K562 (cell line): ENCODE data around the gene ZSCAN32. TPM values are rescaled to one million over a fixed set of nuclear protein-coding genes. Genes with fewer than 3 reads are reported as not detected.

Experiments
- ATF1 ChIP-seq, 2 experiments: fragments of 450-650 bp in 1 of 2; IDR thresholded peaks; 2 replicates each; pipeline ENCODE4 v1.6.1; 2016; ENCODE audit warnings: missing compliant biosample characterization in 1 of 2, missing genetic modification characterization in 1 of 2
- CHD1 ChIP-seq: fragments of 200-600 bp; sonication (generic); IDR thresholded peaks from one replicate; pipeline ENCODE4 v1.6.1; 2012; ENCODE audit warnings: mild to moderate bottlenecking, moderate library complexity, low read length, inconsistent platforms
- EP300 ChIP-seq: IDR thresholded peaks from 2 replicates; pipeline ENCODE4 v1.6.1; 2012; ENCODE audit warnings: low read length, improper control_type of control experiment
- ILK ChIP-seq: fragments of 450-650 bp; IDR thresholded peaks from 2 replicates; pipeline ENCODE4 v1.6.1; 2016; ENCODE audit warnings: missing genetic modification characterization, low read depth, mild to moderate bottlenecking, missing compliant biosample characterization, moderate library complexity, borderline replicate concordance
- L3MBTL2 ChIP-seq: fragments of 450-650 bp; IDR thresholded peaks from 2 replicates; pipeline ENCODE4 v1.6.1; 2016; ENCODE audit warnings: mild to moderate bottlenecking, moderate library complexity
- NBN ChIP-seq: fragments of 450-650 bp; IDR thresholded peaks from 2 replicates; pipeline ENCODE4 v1.6.1; 2016; ENCODE audit warnings: low read depth, mild to moderate bottlenecking
- NCOR1 ChIP-seq: fragments of 450-650 bp; IDR thresholded peaks from 2 replicates; pipeline ENCODE4 v1.6.1; 2016; ENCODE audit warnings: mild to moderate bottlenecking, moderate library complexity
- RBFOX2 ChIP-seq: fragments of 200-400 bp; formaldehyde crosslinking; IDR thresholded peaks from 2 replicates; pipeline ENCODE4 v1.6.1; 2017; ENCODE audit warnings: low read depth, mild to moderate bottlenecking, low read length, moderate library complexity
- STAT5B ChIP-seq: fragments of 250-450 bp; sonication (Bioruptor Pico); IDR thresholded peaks from 2 replicates; pipeline ENCODE4 v1.8.0; 2021; ENCODE audit warnings: mild to moderate bottlenecking, inconsistent platforms
- THRB ChIP-seq: fragments of 450-650 bp; formaldehyde crosslinking; conservative IDR thresholded peaks from 2 replicates; pipeline ENCODE4 v1.4.0; 2022; ENCODE audit warnings: mild to moderate bottlenecking, missing genetic modification characterization
- ZHX1 ChIP-seq: fragments of 150-350 bp; conservative IDR thresholded peaks from 2 replicates; pipeline ENCODE4 v1.6.1; 2014; ENCODE audit warnings: low read length
- polyA plus RNA-seq, 8 experiments: library from polyadenylated mRNA; depleted of rRNA in 4 of 8; stranded (reverse) in 5 of 8; unstranded in 3 of 8; fragments of >200 nt; fragmentation: Nextera tagmentation in 2 of 8; fragmentation: Illumina TruSeq in 1 of 8; extraction: Ambion mirVana in 2 of 8; extraction: Trizol in 1 of 8; gene quantifications; 2 replicates each; pipeline versions ENCODE4 v1.2.1 to v1.2.3, GENCODE V29; 2011 to 2014; ENCODE audit warnings: inconsistent platforms in 1 of 8, missing spikeins in 1 of 8
- total RNA-seq, 7 experiments: library from RNA; depleted of rRNA in 6 of 7; stranded (reverse); fragments of >200 nt in 6 of 7; fragmentation: Illumina TruSeq in 2 of 7; extraction: Trizol in 2 of 7; gene quantifications; 2 replicates each; pipeline versions ENCODE4 v1.2.1 to v1.2.3, GENCODE V29; 2011 to 2021; ENCODE audit warnings: low replicate concordance in 1 of 7
- TF ChIP-seq, protein P1 (sequence below), 2 experiments: fragments of 450-650 bp; formaldehyde crosslinking in 1 of 2; IDR thresholded peaks; 2 replicates each; pipeline versions ENCODE4 v1.4.0 to v1.6.1; 2014 to 2020; ENCODE audit warnings: mild to moderate bottlenecking in 2 of 2, borderline replicate concordance in 1 of 2, low read depth in 1 of 2
- TF ChIP-seq, protein P2 (sequence below): sonication (generic); formaldehyde crosslinking; IDR thresholded peaks from 2 replicates; pipeline ENCODE4 v1.8.0; 2022; ENCODE audit warnings: missing genetic modification reagents, mild to moderate bottlenecking, borderline replicate concordance

Gene ZSCAN32
- total and polyA plus RNA-seq, 9 of the 15 experiments (the other 6 are each of a cell fraction or from before 2014, with no cell fraction given) = 16.0 to 29.4 (median 19.2) TPM

DNA sequence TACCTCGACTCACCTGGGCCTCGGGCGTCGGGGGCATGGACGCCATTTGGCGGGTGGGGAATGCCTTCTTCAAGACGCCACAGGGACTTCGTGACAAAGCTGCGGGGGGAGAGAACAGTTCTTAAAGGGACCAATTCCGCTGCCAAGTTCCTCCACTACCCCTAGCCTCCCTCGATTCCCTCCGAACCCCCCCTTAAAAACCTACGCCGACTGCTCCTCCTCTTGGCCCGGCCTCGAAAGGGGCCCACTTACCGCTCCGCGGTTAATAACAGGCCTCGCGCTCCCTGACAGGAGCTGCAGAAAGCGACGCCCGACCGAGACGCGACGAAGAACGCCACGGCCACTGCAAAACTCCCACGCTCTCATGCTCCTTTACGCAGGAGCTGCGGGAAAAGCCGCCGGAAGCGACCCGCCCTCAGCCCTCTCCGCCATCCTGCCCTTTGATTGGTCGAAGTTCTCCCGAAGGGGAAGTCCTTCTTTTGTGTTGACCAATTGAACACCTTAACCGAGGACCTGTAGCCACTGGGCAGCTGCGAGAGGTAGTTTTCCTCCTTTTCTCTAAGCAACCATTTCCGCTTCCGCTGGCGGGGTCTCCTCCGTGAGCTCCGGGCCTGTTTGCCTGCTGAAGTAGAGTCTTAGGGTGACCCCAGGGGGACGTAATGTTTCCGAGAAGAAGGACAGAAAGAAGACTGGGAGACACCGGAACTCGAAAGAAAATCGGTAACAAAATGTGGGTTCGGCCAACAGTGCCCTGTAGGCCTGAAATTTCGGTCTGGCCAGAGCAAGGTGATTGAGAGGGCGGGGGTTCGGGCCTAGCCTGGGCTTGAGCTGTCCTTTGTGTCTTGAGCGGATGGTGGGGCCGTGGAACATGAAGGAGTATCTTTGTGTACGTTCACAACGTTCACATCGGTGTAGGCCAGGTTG is 42.6 kb upstream of the ZSCAN32 start, which contains the start of the genes NAA60 and ZNF597 (continued):
- TF ChIP-seq, protein P1, sequence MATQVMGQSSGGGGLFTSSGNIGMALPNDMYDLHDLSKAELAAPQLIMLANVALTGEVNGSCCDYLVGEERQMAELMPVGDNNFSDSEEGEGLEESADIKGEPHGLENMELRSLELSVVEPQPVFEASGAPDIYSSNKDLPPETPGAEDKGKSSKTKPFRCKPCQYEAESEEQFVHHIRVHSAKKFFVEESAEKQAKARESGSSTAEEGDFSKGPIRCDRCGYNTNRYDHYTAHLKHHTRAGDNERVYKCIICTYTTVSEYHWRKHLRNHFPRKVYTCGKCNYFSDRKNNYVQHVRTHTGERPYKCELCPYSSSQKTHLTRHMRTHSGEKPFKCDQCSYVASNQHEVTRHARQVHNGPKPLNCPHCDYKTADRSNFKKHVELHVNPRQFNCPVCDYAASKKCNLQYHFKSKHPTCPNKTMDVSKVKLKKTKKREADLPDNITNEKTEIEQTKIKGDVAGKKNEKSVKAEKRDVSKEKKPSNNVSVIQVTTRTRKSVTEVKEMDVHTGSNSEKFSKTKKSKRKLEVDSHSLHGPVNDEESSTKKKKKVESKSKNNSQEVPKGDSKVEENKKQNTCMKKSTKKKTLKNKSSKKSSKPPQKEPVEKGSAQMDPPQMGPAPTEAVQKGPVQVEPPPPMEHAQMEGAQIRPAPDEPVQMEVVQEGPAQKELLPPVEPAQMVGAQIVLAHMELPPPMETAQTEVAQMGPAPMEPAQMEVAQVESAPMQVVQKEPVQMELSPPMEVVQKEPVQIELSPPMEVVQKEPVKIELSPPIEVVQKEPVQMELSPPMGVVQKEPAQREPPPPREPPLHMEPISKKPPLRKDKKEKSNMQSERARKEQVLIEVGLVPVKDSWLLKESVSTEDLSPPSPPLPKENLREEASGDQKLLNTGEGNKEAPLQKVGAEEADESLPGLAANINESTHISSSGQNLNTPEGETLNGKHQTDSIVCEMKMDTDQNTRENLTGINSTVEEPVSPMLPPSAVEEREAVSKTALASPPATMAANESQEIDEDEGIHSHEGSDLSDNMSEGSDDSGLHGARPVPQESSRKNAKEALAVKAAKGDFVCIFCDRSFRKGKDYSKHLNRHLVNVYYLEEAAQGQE (IDR thresholded peaks at IDR 0.05; ENCODE audit: borderline replicate concordance) = no peak
- TF ChIP-seq, protein P1 (CRISPR knock-in tag; IDR thresholded peaks at IDR 0.05; ENCODE audit: low read depth) = no peak
- TF ChIP-seq RBFOX2 (peak; percentile 63), L3MBTL2 (peak; percentile 39; the same call in 1 of the 2 replicates), ILK (tag) (no peak), NBN (no peak), NCOR1 (no peak), ATF1 (CRISPR knock-in tag; IDR thresholded peaks at IDR 0.05) (no peak), ATF1 (tag; IDR thresholded peaks at IDR 0.05) (0 out of 2 replicates have a peak, but pooled peaks have one; percentile 29), STAT5B (CRISPR knock-in tag) (no peak), THRB (no peak), CHD1 (no peak), EP300 (no peak), ZHX1 (no peak)
- TF ChIP-seq, protein P2, sequence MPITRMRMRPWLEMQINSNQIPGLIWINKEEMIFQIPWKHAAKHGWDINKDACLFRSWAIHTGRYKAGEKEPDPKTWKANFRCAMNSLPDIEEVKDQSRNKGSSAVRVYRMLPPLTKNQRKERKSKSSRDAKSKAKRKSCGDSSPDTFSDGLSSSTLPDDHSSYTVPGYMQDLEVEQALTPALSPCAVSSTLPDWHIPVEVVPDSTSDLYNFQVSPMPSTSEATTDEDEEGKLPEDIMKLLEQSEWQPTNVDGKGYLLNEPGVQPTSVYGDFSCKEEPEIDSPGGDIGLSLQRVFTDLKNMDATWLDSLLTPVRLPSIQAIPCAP = no peak
